Pancreas (tissue), 10 donors: Measurements from ENCODE around the gene SUOX. TPM values are rescaled to one million over a fixed set of nuclear protein-coding genes. Genes with fewer than 3 reads are reported as not detected.
A peak's percentile ranks its signal among the peaks of the same experiment; 100 is the strongest.
"Not testable (repeated sequence)": the region's sequence is repeated elsewhere in the genome, so short reads cannot be mapped to it uniquely, and the experiment has no call there.

Source experiments
- ATAC-seq, 4 donors: fragments of 200-7000 bp; cut with Tn5 transposase; one replicate each; pipeline versions ENCODE4 v1.8.0 to v1.9.1; 2020; ENCODE audit warnings: mild to moderate bottlenecking in 4 of 4, moderate library complexity in 4 of 4
- DNase-seq, 6 donors: peaks; one replicate each; pipeline ENCODE4 v3.0.0-alpha.2; 2020
- FAIRE-seq: peaks from 2 replicates; lab custom pipeline; 2012; peaks lifted over from hg19 to GRCh38; lab: Jason Lieb, UNC
- H3K27ac ChIP-seq, 4 donors: fragments of 200-600 bp; sonication (generic); 1 replicate in 3 of 4; 2 replicates in 1 of 4; pipeline versions ENCODE4 v1.5.0 to v1.8.0; 2020
- H3K27me3 ChIP-seq, 4 donors: fragments of 200-600 bp; one replicate each; pipeline ENCODE4 v1.8.0; 2021
- H3K36me3 ChIP-seq, 3 donors: fragments of 200-600 bp; sonication (generic) in 1 of 3; one replicate each; pipeline versions ENCODE4 v1.5.0 to v1.8.0; 2020 to 2021
- H3K4me1 ChIP-seq, 3 donors: fragments of 200-600 bp; one replicate each; pipeline ENCODE4 v1.8.0; 2021
- H3K4me3 ChIP-seq, 4 donors: fragments of 200-600 bp; sonication (generic) in 2 of 4; one replicate each; pipeline versions ENCODE4 v1.5.0 to v1.8.0; 2020 to 2021
- H3K9me3 ChIP-seq, 4 donors: fragments of 200-600 bp; one replicate each; pipeline ENCODE4 v1.8.0; 2021
- CTCF ChIP-seq, 4 donors: fragments of 200-600 bp; sonication (generic) in 3 of 4; IDR thresholded peaks; one replicate each; pipeline versions ENCODE4 v1.5.0 to v1.8.0; 2021; ENCODE audit warnings: antibody characterized with exemption in 4 of 4
- WGBS, 2 donors: extraction: QIAGEN DNeasy Blood & Tissue Kit; methylation state at CpG; one replicate each; pipeline ENCODE4 v1.1.7; 2013; 5-methylcytosine and 5-hydroxymethylcytosine counted together
- intact Hi-C, 3 donors: fragments of 100-400 bp; cut with DNase I; formaldehyde crosslinking; loops; one replicate each; pipeline versions ENCODE4 v1.11.1 to v1.14.2; 2022
- polyA plus RNA-seq, 2 donors: library from polyadenylated mRNA; stranded (reverse); fragments of 200-250 nt; gene quantifications; one replicate each; pipeline ENCODE4 v1.2.3, GENCODE V29; 2013
- total RNA-seq, 6 donors: library from RNA; stranded (reverse); fragmentation: NEBNext Ultra II Directional in 4 of 6; extraction: Animal tissue kit (Norgen Biotek cat#: 25700) in 4 of 6; gene quantifications; one replicate each; pipeline versions ENCODE4 v1.2.1 to v1.2.4, GENCODE V29; 2021 to 2023
- donor health status: healthy with polysubstance abuse.
- donor health status: DM: no; HTN: no; CAD: no; lungs with moderate emphysema.
- donor health status: DM: no; HTN: no; CAD: no.
- donor health status: control.
- donor health status: control.
- donor health status: Bipolar disorder and iron deficiency.
- donor health status: DM: yes; HTN: yes; CAD: no.
- donor health status: DM: no; HTN: no; CAD: no.
- donor health status: DM: no; HTN: no; CAD: no.
- donor health status: DM: yes; HTN: yes; CAD: no.

The SUOX gene
- total and polyA plus RNA-seq, 8 donors, result 6.0 to 20.4 (median 12.4) TPM

- WGBS, 2 donors, result 1 to 2% methylated on average over 5 of the region's 5 CpGs
- peak overlapping the region; percentile 61 to 83 (median 68) for H3K27ac ChIP-seq
- no peaks in the 10 kb centered on the region for H3K27me3 ChIP-seq
- H3K4me3 ChIP-seq, result peak overlapping the region; percentile 44 to 67 (median 65)
- H3K9me3 ChIP-seq, result no peaks in the 10 kb centered on the region
- H3K36me3 ChIP-seq, result peaks cover 0 to 16% (median 12%) of the 10 kb centered on the region in 3 donors
- H3K4me1 ChIP-seq, result peaks cover 0 to 17% (median 5%) of the 10 kb centered on the region in 3 donors
- ATAC-seq, result peak; percentile 10 to 44 (median 31)
- FAIRE-seq, result no peak
- intact Hi-C loops, result loop anchor here in 1 of 3 donors (5.0 kb wide), 1 partner anchor 40 kb away; no protein-coding TSS in a partner anchor
- peak in 1 of 6 donors; percentile 38 for DNase-seq
- TF ChIP-seq CTCF (IDR thresholded peaks at IDR 0.05), result no peak
These were observed 421 bp downstream of the SUOX start for GRCh38 chr12:55997535-55997859.

GRCh38 chr12:55999522-55999921 is 2.4 kb downstream of the SUOX start:
- H3K36me3 ChIP-seq, FAIRE-seq, ATAC-seq, H3K4me3 ChIP-seq, DNase-seq, H3K27ac ChIP-seq, H3K27me3 ChIP-seq, H3K9me3 ChIP-seq: not testable (repeated sequence)
- H3K4me1 ChIP-seq, result peaks cover 0 to 17% (median 5%) of the 10 kb centered on the region in 3 donors
- intact Hi-C loops, result loop anchor here in 1 of 3 donors (5.0 kb wide), 1 partner anchor 38 kb away; no protein-coding TSS in a partner anchor
- WGBS, 2 donors, result 73 to 74% methylated on average over 6 of the region's 6 CpGs

- intact Hi-C loops, result loop anchor here in 1 of 3 donors (5.0 kb wide), 1 partner anchor 37 kb away; no protein-coding TSS in a partner anchor
- H3K27me3 ChIP-seq, H3K27ac ChIP-seq, ATAC-seq, H3K9me3 ChIP-seq, FAIRE-seq, DNase-seq, H3K36me3 ChIP-seq, H3K4me3 ChIP-seq: not testable (repeated sequence)
- 95 to 96% methylated on average over 21 to 33 of the region's 33 CpGs for WGBS, 2 donors
- H3K4me1 ChIP-seq, result peaks cover 0 to 17% (median 5%) of the 10 kb centered on the region in 3 donors
These were observed 3.0 kb downstream of the SUOX start for GRCh38 chr12:55999999-56000540.

- H3K36me3 ChIP-seq, result peaks cover 0 to 4% (median 0%) of the 10 kb centered on the region in 3 donors
- no peak for TF ChIP-seq CTCF (IDR thresholded peaks at IDR 0.05)
- DNase-seq (no peak), FAIRE-seq (no peak), ATAC-seq (no peak)
- 51 to 56% methylated on average over 7 of the region's 7 CpGs for WGBS, 2 donors
- peak overlapping the region in 2 of 4 donors; percentile 34 to 39 for H3K27ac ChIP-seq
- no peak overlapping the region for H3K4me3 ChIP-seq
- intact Hi-C loops, result no loop called here
- H3K27me3 ChIP-seq, result no peaks in the 10 kb centered on the region
- no peaks in the 10 kb centered on the region for H3K9me3 ChIP-seq
- peaks cover 0 to 17% (median 5%) of the 10 kb centered on the region in 3 donors for H3K4me1 ChIP-seq
These were observed 4.5 kb downstream of the SUOX start for GRCh38 chr12:56001487-56002100.

- intact Hi-C loops, H3K27ac ChIP-seq, H3K36me3 ChIP-seq, FAIRE-seq, H3K4me1 ChIP-seq, ATAC-seq, DNase-seq, H3K27me3 ChIP-seq, H3K9me3 ChIP-seq, H3K4me3 ChIP-seq: not testable (repeated sequence)
- 85 to 91% methylated on average over 5 of the region's 5 CpGs for WGBS, 2 donors
These were observed 6.3 kb downstream of the SUOX start for GRCh38 chr12:56003376-56003775.

GRCh38 chr12:56004211-56004610 is 7.1 kb downstream of the SUOX start:
- 90 to 94% methylated on average over 10 of the region's 10 CpGs for WGBS, 2 donors
- DNase-seq (no peak), FAIRE-seq (no peak), ATAC-seq (no peak)
- H3K9me3 ChIP-seq, result no peaks in the 10 kb centered on the region
- H3K4me3 ChIP-seq, result no peak overlapping the region
- peaks cover 0 to 7% (median 0%) of the 10 kb centered on the region in 3 donors for H3K4me1 ChIP-seq
- no peak for TF ChIP-seq CTCF (IDR thresholded peaks at IDR 0.05)
- intact Hi-C loops, result no loop called here
- H3K36me3 ChIP-seq, result peaks cover 0 to 4% (median 0%) of the 10 kb centered on the region in 3 donors
- H3K27me3 ChIP-seq, result no peaks in the 10 kb centered on the region
- H3K27ac ChIP-seq, result no peak overlapping the region
